ENCODE results near the gene ZNF524. TPM values are rescaled to one million over a fixed set of nuclear protein-coding genes. Genes with fewer than 3 reads are reported as not detected.
A peak's percentile ranks its signal among the peaks of the same experiment; 100 is the strongest.

ZNF524 gene
- total RNA-seq, 1 donor from 2014 or later: 9.3 TPM

DNA sequence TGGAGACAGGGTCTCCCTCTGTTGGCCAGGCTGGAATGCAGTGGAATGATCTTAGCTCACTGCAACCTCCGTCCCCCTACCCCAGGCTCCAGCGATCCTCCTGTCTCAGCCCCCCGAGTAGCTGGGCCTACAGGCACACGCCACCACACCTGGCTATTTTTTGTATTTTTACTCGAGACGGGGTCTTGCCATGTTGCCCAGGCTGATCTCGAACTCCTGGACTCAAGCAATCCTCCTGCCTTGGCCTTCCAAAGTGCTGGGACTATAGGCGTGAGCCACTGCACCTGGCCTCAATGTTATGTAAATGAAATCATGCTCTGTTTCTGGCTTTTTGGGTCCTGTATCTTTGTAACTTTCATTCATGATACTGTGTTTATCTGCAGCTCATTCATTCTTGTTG lies 11.3 kb upstream of the ZNF524 start:
- no peak overlapping the region for H3K4me3 Mint-ChIP-seq (ENCODE audit: unreplicated experiment)
- no peak for TF ChIP-seq CTCF (IDR thresholded peaks at IDR 0.05; ENCODE audit: unreplicated experiment)
- H3K4me1 Mint-ChIP-seq (ENCODE audit: unreplicated experiment): peaks cover 16% of the 10 kb centered on the region
- no peaks in the 10 kb centered on the region for H3K9me3 Mint-ChIP-seq (ENCODE audit: unreplicated experiment)
- H3K27ac Mint-ChIP-seq (ENCODE audit: unreplicated experiment): no peak overlapping the region
- no peak for DNase-seq (ENCODE audit: low spot score)
- peaks cover 13% of the 10 kb centered on the region for H3K27me3 Mint-ChIP-seq (ENCODE audit: unreplicated experiment)
- H3K36me3 Mint-ChIP-seq (ENCODE audit: low read depth, unreplicated experiment): peaks cover 13% of the 10 kb centered on the region

GRCh38 chr19:55590109-55590508 lies 10.0 kb upstream of the ZNF524 start:
- H3K27me3 Mint-ChIP-seq (ENCODE audit: unreplicated experiment): peaks cover 15% of the 10 kb centered on the region
- TF ChIP-seq CTCF (IDR thresholded peaks at IDR 0.05; ENCODE audit: unreplicated experiment): no peak
- peaks cover 16% of the 10 kb centered on the region for H3K4me1 Mint-ChIP-seq (ENCODE audit: unreplicated experiment)
- no peaks in the 10 kb centered on the region for H3K9me3 Mint-ChIP-seq (ENCODE audit: unreplicated experiment)
- no peak for DNase-seq (ENCODE audit: low spot score)
- peak overlapping the region; percentile 28 for H3K27ac Mint-ChIP-seq (ENCODE audit: unreplicated experiment)
- H3K4me3 Mint-ChIP-seq (ENCODE audit: unreplicated experiment): no peak overlapping the region
- peaks cover 18% of the 10 kb centered on the region for H3K36me3 Mint-ChIP-seq (ENCODE audit: low read depth, unreplicated experiment)

GRCh38 chr19:55590617-55591016 lies 9.5 kb upstream of the ZNF524 start:
- Mint-ChIP-seq H3K27me3 (ENCODE audit: unreplicated experiment) (peaks cover 11% of the 10 kb centered on the region), H3K36me3 (ENCODE audit: low read depth, unreplicated experiment) (peaks cover 19% of the 10 kb centered on the region), H3K9me3 (ENCODE audit: unreplicated experiment) (no peaks in the 10 kb centered on the region), H3K4me1 (ENCODE audit: unreplicated experiment) (peaks cover 11% of the 10 kb centered on the region), H3K4me3 (ENCODE audit: unreplicated experiment) (no peak overlapping the region), H3K27ac (ENCODE audit: unreplicated experiment) (no peak overlapping the region)
- no peak for TF ChIP-seq CTCF (IDR thresholded peaks at IDR 0.05; ENCODE audit: unreplicated experiment)
- no peak for DNase-seq (ENCODE audit: low spot score)

DNA sequence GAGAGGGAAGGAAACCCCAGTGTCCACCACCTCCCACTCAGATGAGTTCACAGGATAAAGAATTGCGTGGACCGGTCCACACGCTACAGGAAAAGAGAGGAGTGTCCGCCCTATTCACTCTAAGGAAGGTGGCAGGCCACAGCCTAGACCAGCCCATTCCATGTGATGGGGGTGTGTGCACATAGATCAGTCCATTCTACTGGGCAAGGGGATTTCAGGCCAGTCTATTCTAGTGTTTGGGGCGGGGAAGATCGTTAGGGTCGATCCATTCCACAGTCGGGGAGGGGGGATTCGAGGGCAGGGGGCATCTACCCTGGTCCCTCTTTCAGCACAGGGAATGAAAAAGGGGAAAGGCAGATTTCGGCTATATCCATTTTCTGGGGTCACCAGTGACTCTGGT lies 8.5 kb upstream of the ZNF524 start:
- Mint-ChIP-seq H3K4me3 (ENCODE audit: unreplicated experiment) (peak overlapping the region; percentile 72), H3K27ac (ENCODE audit: unreplicated experiment) (peak overlapping the region; percentile 71), H3K27me3 (ENCODE audit: unreplicated experiment) (peaks cover 9% of the 10 kb centered on the region), H3K9me3 (ENCODE audit: unreplicated experiment) (no peaks in the 10 kb centered on the region), H3K36me3 (ENCODE audit: low read depth, unreplicated experiment) (peaks cover 28% of the 10 kb centered on the region), H3K4me1 (ENCODE audit: unreplicated experiment) (peaks cover 11% of the 10 kb centered on the region)
- no peak for DNase-seq (ENCODE audit: low spot score)
- no peak for TF ChIP-seq CTCF (IDR thresholded peaks at IDR 0.05; ENCODE audit: unreplicated experiment)

- H3K27me3 Mint-ChIP-seq (ENCODE audit: unreplicated experiment): peaks cover 7% of the 10 kb centered on the region
- H3K36me3 Mint-ChIP-seq (ENCODE audit: low read depth, unreplicated experiment): peaks cover 35% of the 10 kb centered on the region
- no peak for DNase-seq (ENCODE audit: low spot score)
- H3K4me3 Mint-ChIP-seq (ENCODE audit: unreplicated experiment): no peak overlapping the region
- no peaks in the 10 kb centered on the region for H3K9me3 Mint-ChIP-seq (ENCODE audit: unreplicated experiment)
- peaks cover 3% of the 10 kb centered on the region for H3K4me1 Mint-ChIP-seq (ENCODE audit: unreplicated experiment)
- TF ChIP-seq CTCF (IDR thresholded peaks at IDR 0.05; ENCODE audit: unreplicated experiment): no peak
- H3K27ac Mint-ChIP-seq (ENCODE audit: unreplicated experiment): no peak overlapping the region
Observed at GRCh38 chr19:55592391-55593090, 7.5 kb upstream of the ZNF524 start.

All from endothelial cell (in vitro differentiated cells).